ENCODE results near the gene ZNF552.

DNA sequence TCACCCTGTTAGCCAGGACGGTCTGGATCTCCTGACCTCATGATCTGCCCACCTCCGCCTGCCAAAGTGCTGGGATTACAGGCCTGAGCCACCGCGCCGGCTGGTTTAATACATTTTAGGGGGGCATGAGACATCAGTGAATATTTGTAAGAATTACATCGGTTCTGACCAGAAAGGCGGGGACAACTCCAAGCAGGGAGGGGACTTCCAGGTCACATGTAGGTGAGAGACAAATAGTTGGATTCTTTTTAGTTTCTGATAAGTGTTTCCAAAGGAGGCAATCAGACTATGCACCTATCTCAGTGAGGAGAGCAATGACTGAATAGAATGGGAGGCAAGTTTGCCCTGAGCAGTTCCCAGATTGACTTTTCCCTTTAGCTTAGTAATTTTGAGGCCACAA, 3.7 kb upstream of the ZNF552 start:
- TF ChIP-seq, protein P1, sequence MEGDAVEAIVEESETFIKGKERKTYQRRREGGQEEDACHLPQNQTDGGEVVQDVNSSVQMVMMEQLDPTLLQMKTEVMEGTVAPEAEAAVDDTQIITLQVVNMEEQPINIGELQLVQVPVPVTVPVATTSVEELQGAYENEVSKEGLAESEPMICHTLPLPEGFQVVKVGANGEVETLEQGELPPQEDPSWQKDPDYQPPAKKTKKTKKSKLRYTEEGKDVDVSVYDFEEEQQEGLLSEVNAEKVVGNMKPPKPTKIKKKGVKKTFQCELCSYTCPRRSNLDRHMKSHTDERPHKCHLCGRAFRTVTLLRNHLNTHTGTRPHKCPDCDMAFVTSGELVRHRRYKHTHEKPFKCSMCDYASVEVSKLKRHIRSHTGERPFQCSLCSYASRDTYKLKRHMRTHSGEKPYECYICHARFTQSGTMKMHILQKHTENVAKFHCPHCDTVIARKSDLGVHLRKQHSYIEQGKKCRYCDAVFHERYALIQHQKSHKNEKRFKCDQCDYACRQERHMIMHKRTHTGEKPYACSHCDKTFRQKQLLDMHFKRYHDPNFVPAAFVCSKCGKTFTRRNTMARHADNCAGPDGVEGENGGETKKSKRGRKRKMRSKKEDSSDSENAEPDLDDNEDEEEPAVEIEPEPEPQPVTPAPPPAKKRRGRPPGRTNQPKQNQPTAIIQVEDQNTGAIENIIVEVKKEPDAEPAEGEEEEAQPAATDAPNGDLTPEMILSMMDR (IDR thresholded peaks at IDR 0.05): no peak
- TF ChIP-seq EZH2 (IDR thresholded peaks at IDR 0.05; ENCODE audit: borderline replicate concordance, insufficient read depth, low read depth, low read length, poor library complexity, severe bottlenecking): no peak
